Suprapubic skin (tissue), 4 donors: ENCODE results near the gene GPR146. TPM values are rescaled to one million over a fixed set of nuclear protein-coding genes. Genes with fewer than 3 reads are reported as not detected.

ENCODE experiments used
- DNase-seq, 2 donors: peaks; one replicate each; pipeline ENCODE4 v3.0.0-alpha.2; 2019; ENCODE audit warnings: low spot score in 2 of 2
- H3K27ac ChIP-seq: fragments of 200-600 bp; sonication (generic); one replicate; pipeline ENCODE4 v1.5.1; 2019
- H3K27me3 ChIP-seq: fragments of 200-600 bp; sonication (generic); one replicate; pipeline ENCODE4 v1.5.1; 2019
- H3K36me3 ChIP-seq: fragments of 200-600 bp; sonication (generic); one replicate; pipeline ENCODE4 v1.5.1; 2019
- H3K4me1 ChIP-seq: fragments of 200-600 bp; sonication (generic); one replicate; pipeline ENCODE4 v1.5.1; 2019
- H3K4me3 ChIP-seq: fragments of 200-600 bp; sonication (generic); one replicate; pipeline ENCODE4 v1.5.1; 2019; ENCODE audit warnings: mild to moderate bottlenecking
- H3K9me3 ChIP-seq: fragments of 200-600 bp; sonication (generic); one replicate; pipeline ENCODE4 v1.5.1; 2019
- EP300 ChIP-seq: sonication (generic); formaldehyde crosslinking; IDR thresholded peaks from one replicate; pipeline ENCODE4 v1.6.1; 2017; ENCODE audit warnings: antibody characterized with exemption
- POLR2A ChIP-seq, 2 donors: fragments of 450-650 bp; IDR thresholded peaks; one replicate each; pipeline ENCODE4 v1.6.1; 2017; ENCODE audit warnings: antibody characterized with exemption in 2 of 2, mild to moderate bottlenecking in 2 of 2, moderate library complexity in 2 of 2
- POLR2AphosphoS5 ChIP-seq, 3 donors: sonication (generic); formaldehyde crosslinking; IDR thresholded peaks; one replicate each; pipeline ENCODE4 v1.6.1; 2017; ENCODE audit warnings: antibody characterized with exemption in 3 of 3
- WGBS: methylation state at CpG from one replicate; pipeline ENCODE4 v1.1.5; 2018; 5-methylcytosine and 5-hydroxymethylcytosine counted together
- total RNA-seq, 4 donors: library from RNA; depleted of rRNA; stranded (reverse); fragments of >200 nt; gene quantifications; one replicate each; pipeline ENCODE4 v1.1.0, GENCODE V29; 2016
- TF ChIP-seq, protein P1 (sequence below), 2 donors: fragments of 200-600 bp in 1 of 2; fragments of 450-650 bp in 1 of 2; sonication (generic) in 1 of 2; IDR thresholded peaks; one replicate each; pipeline ENCODE4 v1.5.1; 2016 to 2019; ENCODE audit warnings: antibody characterized with exemption in 2 of 2, mild to moderate bottlenecking in 1 of 2, moderate library complexity in 1 of 2

The GPR146 gene
- total RNA-seq, 4 donors from 2014 or later, result 24.1 to 50.8 (median 39.3) TPM

- Histone ChIP-seq H3K27me3 (no peaks in the 10 kb centered on the region), H3K4me1 (peaks cover 53% of the 10 kb centered on the region), H3K4me3 (peak overlapping the region; percentile 44), H3K36me3 (no peaks in the 10 kb centered on the region), H3K9me3 (no peaks in the 10 kb centered on the region), H3K27ac (no peak overlapping the region)
- WGBS, result 11% methylated on average over 28 of the region's 45 CpGs
- no peak for TF ChIP-seq POLR2A (IDR thresholded peaks at IDR 0.05)
- TF ChIP-seq, protein P1, sequence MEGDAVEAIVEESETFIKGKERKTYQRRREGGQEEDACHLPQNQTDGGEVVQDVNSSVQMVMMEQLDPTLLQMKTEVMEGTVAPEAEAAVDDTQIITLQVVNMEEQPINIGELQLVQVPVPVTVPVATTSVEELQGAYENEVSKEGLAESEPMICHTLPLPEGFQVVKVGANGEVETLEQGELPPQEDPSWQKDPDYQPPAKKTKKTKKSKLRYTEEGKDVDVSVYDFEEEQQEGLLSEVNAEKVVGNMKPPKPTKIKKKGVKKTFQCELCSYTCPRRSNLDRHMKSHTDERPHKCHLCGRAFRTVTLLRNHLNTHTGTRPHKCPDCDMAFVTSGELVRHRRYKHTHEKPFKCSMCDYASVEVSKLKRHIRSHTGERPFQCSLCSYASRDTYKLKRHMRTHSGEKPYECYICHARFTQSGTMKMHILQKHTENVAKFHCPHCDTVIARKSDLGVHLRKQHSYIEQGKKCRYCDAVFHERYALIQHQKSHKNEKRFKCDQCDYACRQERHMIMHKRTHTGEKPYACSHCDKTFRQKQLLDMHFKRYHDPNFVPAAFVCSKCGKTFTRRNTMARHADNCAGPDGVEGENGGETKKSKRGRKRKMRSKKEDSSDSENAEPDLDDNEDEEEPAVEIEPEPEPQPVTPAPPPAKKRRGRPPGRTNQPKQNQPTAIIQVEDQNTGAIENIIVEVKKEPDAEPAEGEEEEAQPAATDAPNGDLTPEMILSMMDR (IDR thresholded peaks at IDR 0.05), result peak; percentile 80 to 84
- TF ChIP-seq EP300, result no peak
- peak in 1 of 2 donors; percentile 84 for DNase-seq
These were observed 42.5 kb downstream of the GPR146 start for GRCh38 chr7:1086588-1087464.

DNA sequence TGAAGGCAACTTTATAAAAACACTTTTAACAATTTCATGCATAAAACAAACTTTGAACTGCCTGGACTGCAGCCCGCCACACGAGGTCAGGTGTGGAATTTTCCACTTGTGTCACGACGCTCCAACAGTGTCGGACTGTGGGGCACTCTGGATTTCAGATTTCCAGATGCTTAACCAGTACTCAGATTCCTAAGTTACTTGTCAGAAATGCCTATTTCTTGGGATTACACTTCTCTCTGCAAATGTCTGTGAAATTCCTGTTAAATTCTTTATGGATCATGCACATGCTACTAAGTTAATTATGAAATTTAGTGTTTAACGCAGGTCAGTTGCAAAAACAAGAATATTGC is 43.1 kb downstream of the GPR146 start:
- Histone ChIP-seq H3K9me3 (no peaks in the 10 kb centered on the region), H3K27ac (no peak overlapping the region), H3K4me3 (peak overlapping the region; percentile 44), H3K27me3 (no peaks in the 10 kb centered on the region), H3K36me3 (peaks cover 3% of the 10 kb centered on the region), H3K4me1 (peaks cover 53% of the 10 kb centered on the region)
- no peak for DNase-seq
- TF ChIP-seq POLR2AphosphoS5 (IDR thresholded peaks at IDR 0.05) (no peak), POLR2A (IDR thresholded peaks at IDR 0.05) (no peak), EP300 (no peak)
- TF ChIP-seq, protein P1 (IDR thresholded peaks at IDR 0.05), result no peak
- whole genome bisulfite sequencing, result 13% methylated on average over 6 of the region's 6 CpGs

DNA sequence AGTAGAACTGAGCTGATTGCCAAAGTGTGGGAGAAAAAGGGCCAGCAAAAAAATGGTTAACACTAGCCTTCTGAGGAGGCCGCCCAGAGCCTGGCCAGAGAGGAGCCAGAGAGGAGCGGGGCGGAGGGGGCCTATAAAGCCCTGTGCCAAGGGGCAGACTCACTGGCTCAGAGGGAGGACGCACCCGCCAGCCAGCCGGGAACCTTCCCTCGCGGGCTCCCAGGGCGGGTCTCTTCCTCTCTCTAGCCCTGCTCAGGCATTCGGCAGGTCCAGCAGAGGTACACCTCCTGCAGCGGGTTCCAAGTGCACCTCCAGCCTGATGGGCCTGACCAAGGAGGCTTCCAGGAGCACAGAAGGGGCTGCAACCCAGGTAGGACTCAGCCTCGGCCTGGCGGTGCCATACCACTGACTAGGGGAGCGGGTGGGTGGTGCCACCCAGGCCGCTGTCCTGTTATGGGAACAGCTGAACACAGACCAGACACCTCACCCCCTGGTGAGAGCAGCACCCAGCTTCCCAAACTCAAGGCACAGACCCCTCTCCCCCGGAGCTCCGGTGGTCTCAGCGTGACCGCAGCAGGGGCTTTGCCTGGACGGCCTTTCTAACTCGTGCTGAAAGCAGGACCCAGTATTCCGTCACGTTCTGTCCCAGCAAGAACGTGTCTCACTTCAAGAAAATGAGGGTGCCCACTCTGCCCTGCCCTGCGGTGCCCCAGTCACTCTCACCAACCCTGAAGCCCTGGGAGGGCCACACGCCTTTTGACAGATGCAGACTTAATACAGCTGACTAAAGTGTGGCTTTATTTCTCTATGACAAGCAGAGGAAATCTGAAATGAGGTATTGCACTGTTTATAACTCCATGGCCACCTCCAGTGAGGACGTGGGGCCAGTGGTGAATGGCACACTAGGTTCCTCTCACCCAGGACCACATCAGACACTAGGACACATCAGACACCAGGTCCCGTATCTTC is 43.9 kb downstream of the GPR146 start, which contains the start of gene GPER1:
GPER1 (plus strand) TSS at position 162 of the 969 bp plus-strand sequence. CDS start 3,616 bp downstream, outside the sequence.
- no peaks in the 10 kb centered on the region for H3K27me3 ChIP-seq
- DNase-seq, result no peak
- WGBS, result 34% methylated on average over 19 of the region's 28 CpGs
- peaks cover 11% of the 10 kb centered on the region for H3K36me3 ChIP-seq
- no peaks in the 10 kb centered on the region for H3K9me3 ChIP-seq
- peak within 1 kb of the TSS; percentile 44 for H3K4me3 ChIP-seq
- TF ChIP-seq POLR2AphosphoS5 (IDR thresholded peaks at IDR 0.05) (no peak), EP300 (no peak), POLR2A (IDR thresholded peaks at IDR 0.05) (no peak)
- TF ChIP-seq, protein P1 (IDR thresholded peaks at IDR 0.05), result no peak
- peaks cover 49% of the 10 kb centered on the region for H3K4me1 ChIP-seq
- no peak within 1 kb of the TSS for H3K27ac ChIP-seq

- peaks cover 35% of the 10 kb centered on the region for H3K4me1 ChIP-seq
- no peak overlapping the region for H3K4me3 ChIP-seq
- H3K9me3 ChIP-seq, result no peaks in the 10 kb centered on the region
- WGBS, result 90% methylated on average over 14 of the region's 21 CpGs
- peaks cover 20% of the 10 kb centered on the region for H3K36me3 ChIP-seq
- TF ChIP-seq, protein P1 (IDR thresholded peaks at IDR 0.05), result no peak
- no peak for TF ChIP-seq POLR2AphosphoS5 (IDR thresholded peaks at IDR 0.05)
- H3K27me3 ChIP-seq, result no peaks in the 10 kb centered on the region
- H3K27ac ChIP-seq, result no peak overlapping the region
- DNase-seq, result no peak
These were observed 45.9 kb downstream of the GPR146 start for GRCh38 chr7:1090236-1090635.
